OCI-LY7 (cell line): ENCODE results near the gene KAT7.

Source experiments
- EZH2phosphoT487 ChIP-seq: fragments of 200-600 bp; sonication (generic); IDR thresholded peaks from 2 replicates; pipeline ENCODE4 v1.6.1; 2018; ENCODE audit warnings: low read depth, borderline replicate concordance, mild to moderate bottlenecking, mixed run types, antibody characterized with exemption, low read length, moderate library complexity, mixed read lengths
- TF ChIP-seq, protein P1 (sequence below): fragments of 200-600 bp; sonication (generic); conservative IDR thresholded peaks from 2 replicates; pipeline ENCODE4 v1.5.1; 2014; ENCODE audit warnings: mild to moderate bottlenecking, antibody characterized with exemption, low read length, moderate library complexity, mixed read lengths

DNA sequence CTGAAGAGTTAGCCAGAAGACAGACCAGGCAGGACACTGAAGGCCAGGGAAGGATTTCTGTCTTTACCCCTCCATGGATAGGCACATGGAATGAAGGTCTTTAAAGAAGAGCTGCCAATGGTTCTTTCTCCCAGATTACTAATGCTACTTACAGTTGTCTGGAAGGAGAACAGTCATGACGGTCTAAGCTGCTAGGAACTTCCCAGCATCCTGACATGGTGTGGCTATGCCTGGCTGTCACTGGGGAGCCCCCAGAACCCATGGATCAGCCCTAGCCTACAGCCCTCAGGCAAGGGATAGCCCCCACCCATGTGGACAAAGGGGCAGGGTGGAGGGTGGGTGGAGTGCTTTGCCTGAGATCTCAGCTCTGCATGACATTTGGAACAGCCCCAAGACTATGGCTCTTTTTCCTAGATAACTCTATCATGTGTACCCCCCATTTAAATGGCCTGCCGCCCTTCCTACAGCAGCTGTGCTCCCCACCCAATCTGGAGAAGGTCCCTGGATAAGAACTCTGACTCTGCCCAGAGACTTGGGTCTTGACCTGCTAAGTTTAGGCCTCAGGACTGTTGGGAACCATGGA is 9.2 kb upstream of the KAT7 start:
- no peak for TF ChIP-seq EZH2phosphoT487
- TF ChIP-seq, protein P1, sequence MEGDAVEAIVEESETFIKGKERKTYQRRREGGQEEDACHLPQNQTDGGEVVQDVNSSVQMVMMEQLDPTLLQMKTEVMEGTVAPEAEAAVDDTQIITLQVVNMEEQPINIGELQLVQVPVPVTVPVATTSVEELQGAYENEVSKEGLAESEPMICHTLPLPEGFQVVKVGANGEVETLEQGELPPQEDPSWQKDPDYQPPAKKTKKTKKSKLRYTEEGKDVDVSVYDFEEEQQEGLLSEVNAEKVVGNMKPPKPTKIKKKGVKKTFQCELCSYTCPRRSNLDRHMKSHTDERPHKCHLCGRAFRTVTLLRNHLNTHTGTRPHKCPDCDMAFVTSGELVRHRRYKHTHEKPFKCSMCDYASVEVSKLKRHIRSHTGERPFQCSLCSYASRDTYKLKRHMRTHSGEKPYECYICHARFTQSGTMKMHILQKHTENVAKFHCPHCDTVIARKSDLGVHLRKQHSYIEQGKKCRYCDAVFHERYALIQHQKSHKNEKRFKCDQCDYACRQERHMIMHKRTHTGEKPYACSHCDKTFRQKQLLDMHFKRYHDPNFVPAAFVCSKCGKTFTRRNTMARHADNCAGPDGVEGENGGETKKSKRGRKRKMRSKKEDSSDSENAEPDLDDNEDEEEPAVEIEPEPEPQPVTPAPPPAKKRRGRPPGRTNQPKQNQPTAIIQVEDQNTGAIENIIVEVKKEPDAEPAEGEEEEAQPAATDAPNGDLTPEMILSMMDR, result no peak
